ENCODE data around the gene GRK5.

Gene GRK5

GRCh38 chr10:119197921-119198320 lies 9.4 kb upstream of the GRK5 start:
- DNase-seq, result no peak

GRCh38 chr10:119198438-119198837 lies 8.9 kb upstream of the GRK5 start:
- no peak for DNase-seq

GRCh38 chr10:119199231-119199992 lies 8.0 kb upstream of the GRK5 start:
- DNase-seq, result peak; percentile 37

- DNase-seq, result no peak
These were observed 6.1 kb upstream of the GRK5 start for GRCh38 chr10:119201233-119201632.

- no peak for DNase-seq
These were observed 4.4 kb upstream of the GRK5 start for GRCh38 chr10:119203006-119203405.

- DNase-seq, result no peak
These were observed 1.3 kb upstream of the GRK5 start for GRCh38 chr10:119205894-119206602.

GRCh38 chr10:119206603-119207365 lies 587 bp upstream of the GRK5 start:
- DNase-seq, result peak; percentile 86

- peak; percentile 91 for DNase-seq
These were observed 562 bp downstream of the GRK5 start for GRCh38 chr10:119207713-119208552.

GRCh38 chr10:119208553-119208940 lies 1.2 kb downstream of the GRK5 start:
- DNase-seq, result no peak

- DNase-seq, result peak; percentile 61
These were observed 1.8 kb downstream of the GRK5 start for GRCh38 chr10:119209035-119209735.

GRCh38 chr10:119209736-119210355 lies 2.5 kb downstream of the GRK5 start:
- no peak for DNase-seq

- DNase-seq, result no peak
These were observed 3.3 kb downstream of the GRK5 start for GRCh38 chr10:119210633-119211032.

GRCh38 chr10:119211176-119211575 lies 3.8 kb downstream of the GRK5 start:
- no peak for DNase-seq

GRCh38 chr10:119211625-119212441 lies 4.5 kb downstream of the GRK5 start:
- no peak for DNase-seq

- no peak for DNase-seq
These were observed 8.0 kb downstream of the GRK5 start for GRCh38 chr10:119215371-119215770.

GRCh38 chr10:119216127-119216526 lies 8.8 kb downstream of the GRK5 start:
- DNase-seq, result no peak

- DNase-seq, result no peak
These were observed 10.0 kb downstream of the GRK5 start for GRCh38 chr10:119217401-119217800.

GRCh38 chr10:119217991-119218490 lies 10.7 kb downstream of the GRK5 start:
- no peak for DNase-seq

GRCh38 chr10:119219871-119220270 lies 12.5 kb downstream of the GRK5 start:
- DNase-seq, result no peak

GRCh38 chr10:119221201-119221600 lies 13.8 kb downstream of the GRK5 start:
- no peak for DNase-seq
